WTC11 (cell line): ENCODE measurements around the gene UPK3A. TPM values are rescaled to one million over a fixed set of nuclear protein-coding genes. Genes with fewer than 3 reads are reported as not detected.

Experiments
- ATAC-seq: fragments of 200-7000 bp; cut with Tn5 transposase; 2 replicates; pipeline ENCODE4 v1.10.0; 2021; ENCODE audit warnings: mild to moderate bottlenecking, moderate library complexity
- CTCF ChIA-PET: fragments of 300-600 bp; sonication (Branson Sonifier 250); formaldehyde crosslinking; loops from one replicate; lab custom pipeline; 2021; ENCODE audit warnings: antibody characterized with exemption; lab: Charles Lee
- POLR2A ChIA-PET: fragments of 350-600 bp; sonication (Branson Sonifier 250); formaldehyde crosslinking; loops from one replicate; lab custom pipeline; 2021; ENCODE audit warnings: antibody characterized with exemption; lab: Charles Lee
- DNase-seq: peaks from one replicate; pipeline ENCODE4 v3.0.0; 2021; ENCODE audit warnings: low spot score
- H3K27ac Mint-ChIP-seq: 2 replicates; pipeline ENCODE4 v1.8.0; 2021; ENCODE audit warnings: mixed read lengths
- H3K27me3 Mint-ChIP-seq: 2 replicates; pipeline ENCODE4 v1.8.0; 2021; ENCODE audit warnings: low read depth, mild to moderate bottlenecking, moderate library complexity, mixed read lengths
- H3K36me3 Mint-ChIP-seq: 2 replicates; pipeline ENCODE4 v1.8.0; 2021; ENCODE audit warnings: mixed read lengths
- H3K4me1 Mint-ChIP-seq: 2 replicates; pipeline ENCODE4 v1.8.0; 2022; ENCODE audit warnings: mixed read lengths
- H3K4me3 Mint-ChIP-seq: 2 replicates; pipeline ENCODE4 v1.8.0; 2021; ENCODE audit warnings: mild to moderate bottlenecking, moderate library complexity, mixed read lengths
- H3K9me3 Mint-ChIP-seq: 2 replicates; pipeline ENCODE4 v1.8.0; 2021; ENCODE audit warnings: mixed read lengths
- CDX4 ChIP-seq: fragments of 250-450 bp; sonication (Bioruptor Pico); IDR thresholded peaks from 2 replicates; pipeline ENCODE4 v1.9.0; 2021; ENCODE audit warnings: moderate library complexity, mild to moderate bottlenecking, inconsistent platforms, borderline replicate concordance
- CREB1 ChIP-seq: sonication (generic); formaldehyde crosslinking; IDR thresholded peaks from 2 replicates; pipeline ENCODE4 v1.8.0; 2023; ENCODE audit warnings: mild to moderate bottlenecking, missing genetic modification reagents
- E2F1 ChIP-seq: sonication (generic); formaldehyde crosslinking; IDR thresholded peaks from 2 replicates; pipeline ENCODE4 v1.8.0; 2022; ENCODE audit warnings: mild to moderate bottlenecking, missing genetic modification reagents
- ESRRA ChIP-seq: sonication (generic); formaldehyde crosslinking; IDR thresholded peaks from 2 replicates; pipeline ENCODE4 v1.8.1; 2022; ENCODE audit warnings: mild to moderate bottlenecking, missing genetic modification reagents, borderline replicate concordance
- HMGA2 ChIP-seq: fragments of 250-450 bp; sonication (Bioruptor Pico); IDR thresholded peaks from 2 replicates; pipeline ENCODE4 v1.4.0; 2021; ENCODE audit warnings: mild to moderate bottlenecking, moderate library complexity
- JAZF1 ChIP-seq: fragments of 250-450 bp; sonication (Bioruptor Pico); IDR thresholded peaks from 2 replicates; pipeline ENCODE4 v1.9.0; 2021; ENCODE audit warnings: moderate library complexity, mild to moderate bottlenecking, inconsistent platforms
- JUN ChIP-seq: sonication (generic); formaldehyde crosslinking; IDR thresholded peaks from 2 replicates; pipeline ENCODE4 v1.8.0; 2023; ENCODE audit warnings: mild to moderate bottlenecking, missing genetic modification reagents
- KAT7 ChIP-seq: sonication (generic); formaldehyde crosslinking; IDR thresholded peaks from 2 replicates; pipeline ENCODE4 v1.8.1; 2023; ENCODE audit warnings: missing genetic modification reagents, mild to moderate bottlenecking, borderline replicate concordance
- NR1H2 ChIP-seq: sonication (generic); formaldehyde crosslinking; IDR thresholded peaks from 2 replicates; pipeline ENCODE4 v1.9.0; 2021; ENCODE audit warnings: mild to moderate bottlenecking, moderate library complexity, missing genetic modification reagents
- SMAD4 ChIP-seq: sonication (generic); formaldehyde crosslinking; IDR thresholded peaks from 2 replicates; pipeline ENCODE4 v1.8.0; 2022; ENCODE audit warnings: mild to moderate bottlenecking, missing genetic modification reagents
- SP1 ChIP-seq: sonication (generic); formaldehyde crosslinking; conservative IDR thresholded peaks from 2 replicates; pipeline ENCODE4 v1.8.1; 2022; ENCODE audit warnings: missing genetic modification reagents
- ZNF263 ChIP-seq: sonication (generic); formaldehyde crosslinking; IDR thresholded peaks from 2 replicates; pipeline ENCODE4 v1.8.1; 2022; ENCODE audit warnings: low read depth, mild to moderate bottlenecking, moderate library complexity, missing genetic modification reagents
- ZNF281 ChIP-seq: sonication (generic); formaldehyde crosslinking; IDR thresholded peaks from 2 replicates; pipeline ENCODE4 v1.8.0; 2023; ENCODE audit warnings: mild to moderate bottlenecking, missing genetic modification reagents
- total RNA-seq: library from RNA; stranded (reverse); gene quantifications from 3 replicates; pipeline ENCODE4 v1.2.3, GENCODE V29; 2021
- TF ChIP-seq, protein P1 (sequence below): fragments of 250-450 bp; sonication (Bioruptor Pico); IDR thresholded peaks from 2 replicates; pipeline ENCODE4 v1.9.0; 2021; ENCODE audit warnings: mild to moderate bottlenecking
- TF ChIP-seq, protein P2 (sequence below): sonication (generic); formaldehyde crosslinking; IDR thresholded peaks from 2 replicates; pipeline ENCODE4 v1.8.1; 2023; ENCODE audit warnings: mild to moderate bottlenecking, moderate library complexity, missing genetic modification reagents

The UPK3A gene
- total RNA-seq, 1 experiment from 2014 or later: 0.37 TPM

DNA sequence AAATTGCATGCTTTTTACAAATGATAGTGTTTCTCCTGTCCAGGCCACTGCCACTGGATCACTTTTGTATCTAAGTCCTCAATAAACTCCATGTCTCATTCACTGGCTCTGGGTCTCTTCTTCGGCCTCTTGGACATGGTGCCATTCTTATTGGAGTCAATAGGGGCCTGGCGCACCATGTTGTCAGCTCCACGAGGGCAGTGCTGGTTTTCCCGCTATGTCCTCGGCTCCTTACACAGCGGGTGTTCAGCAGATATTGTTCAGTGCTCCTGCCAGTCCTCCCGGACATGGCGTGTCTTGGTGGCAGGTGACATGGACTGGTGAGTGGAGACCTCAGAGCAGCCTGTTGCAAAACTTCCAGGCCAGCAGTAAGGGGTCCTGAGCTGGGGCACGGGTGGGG lies 21.4 kb downstream of the UPK3A start:
- DNase-seq (no peak), ATAC-seq (no peak)
- H3K36me3 Mint-ChIP-seq: no peaks in the 10 kb centered on the region; the same call in 1 of the 2 replicates
- POLR2A ChIA-PET: no interaction called here
- no peak overlapping the region for H3K27ac Mint-ChIP-seq
- no peak overlapping the region for H3K4me3 Mint-ChIP-seq
- no peaks in the 10 kb centered on the region for H3K9me3 Mint-ChIP-seq
- TF ChIP-seq, protein P1, sequence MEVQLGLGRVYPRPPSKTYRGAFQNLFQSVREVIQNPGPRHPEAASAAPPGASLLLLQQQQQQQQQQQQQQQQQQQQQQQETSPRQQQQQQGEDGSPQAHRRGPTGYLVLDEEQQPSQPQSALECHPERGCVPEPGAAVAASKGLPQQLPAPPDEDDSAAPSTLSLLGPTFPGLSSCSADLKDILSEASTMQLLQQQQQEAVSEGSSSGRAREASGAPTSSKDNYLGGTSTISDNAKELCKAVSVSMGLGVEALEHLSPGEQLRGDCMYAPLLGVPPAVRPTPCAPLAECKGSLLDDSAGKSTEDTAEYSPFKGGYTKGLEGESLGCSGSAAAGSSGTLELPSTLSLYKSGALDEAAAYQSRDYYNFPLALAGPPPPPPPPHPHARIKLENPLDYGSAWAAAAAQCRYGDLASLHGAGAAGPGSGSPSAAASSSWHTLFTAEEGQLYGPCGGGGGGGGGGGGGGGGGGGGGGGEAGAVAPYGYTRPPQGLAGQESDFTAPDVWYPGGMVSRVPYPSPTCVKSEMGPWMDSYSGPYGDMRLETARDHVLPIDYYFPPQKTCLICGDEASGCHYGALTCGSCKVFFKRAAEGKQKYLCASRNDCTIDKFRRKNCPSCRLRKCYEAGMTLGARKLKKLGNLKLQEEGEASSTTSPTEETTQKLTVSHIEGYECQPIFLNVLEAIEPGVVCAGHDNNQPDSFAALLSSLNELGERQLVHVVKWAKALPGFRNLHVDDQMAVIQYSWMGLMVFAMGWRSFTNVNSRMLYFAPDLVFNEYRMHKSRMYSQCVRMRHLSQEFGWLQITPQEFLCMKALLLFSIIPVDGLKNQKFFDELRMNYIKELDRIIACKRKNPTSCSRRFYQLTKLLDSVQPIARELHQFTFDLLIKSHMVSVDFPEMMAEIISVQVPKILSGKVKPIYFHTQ (CRISPR knock-in tag): no peak
- TF ChIP-seq ESRRA (CRISPR knock-in tag) (no peak), ZNF263 (CRISPR knock-in tag) (no peak), CDX4 (CRISPR knock-in tag) (no peak), ZNF281 (no peak), NR1H2 (no peak), HMGA2 (no peak), JUN (CRISPR knock-in tag) (no peak)
- H3K27me3 Mint-ChIP-seq: peaks cover 6% of the 10 kb centered on the region
- H3K4me1 Mint-ChIP-seq: peaks cover 20% of the 10 kb centered on the region
- CTCF ChIA-PET: interaction anchor here (1.2 kb wide), 1 partner anchor 97 kb away, joined by 3 read pairs; no protein-coding TSS in a partner anchor

DNA sequence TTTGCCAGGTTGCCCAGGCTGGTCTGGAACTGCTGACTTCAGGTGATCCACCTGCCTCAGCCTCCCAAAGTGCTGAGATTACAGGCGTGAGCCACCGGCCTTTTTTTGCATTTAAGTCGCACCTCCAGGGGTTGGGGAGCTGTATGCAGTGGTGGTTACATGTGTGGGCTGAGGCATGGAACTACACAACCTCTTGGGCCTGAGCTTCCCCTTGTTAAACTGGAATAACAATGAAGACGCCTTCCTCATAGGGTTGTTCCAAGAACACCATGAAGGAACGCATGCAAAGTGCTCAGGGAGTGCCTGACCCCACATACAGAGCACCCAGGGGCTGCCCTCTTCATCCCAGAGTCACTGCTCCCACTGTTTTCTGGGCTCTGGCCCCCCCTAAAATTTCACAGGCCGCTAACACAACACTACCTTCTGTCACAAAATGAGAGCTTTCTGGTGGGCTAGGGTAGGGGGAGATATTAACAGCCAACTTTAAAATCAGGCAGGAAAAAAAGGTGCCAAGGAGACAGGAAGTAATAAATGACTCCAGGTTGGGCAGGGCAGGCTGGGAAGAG lies 23.7 kb downstream of the UPK3A start:
- H3K27ac Mint-ChIP-seq: peak overlapping the region; percentile 97
- CTCF ChIA-PET: interaction anchor here (1.3 kb wide), 1 partner anchor 27 kb away, joined by 3 read pairs; no protein-coding TSS in a partner anchor
- H3K4me3 Mint-ChIP-seq: peak overlapping the region; percentile 67
- DNase-seq (no peak), ATAC-seq (no peak)
- H3K27me3 Mint-ChIP-seq: peaks cover 6% of the 10 kb centered on the region
- H3K4me1 Mint-ChIP-seq: peaks cover 34% of the 10 kb centered on the region
- POLR2A ChIA-PET: no interaction called here
- no peaks in the 10 kb centered on the region; the same call in 1 of the 2 replicates for H3K36me3 Mint-ChIP-seq
- TF ChIP-seq CREB1 (CRISPR knock-in tag): no peak
- TF ChIP-seq SMAD4 (CRISPR knock-in tag): no peak
- no peak for TF ChIP-seq JAZF1
- TF ChIP-seq SP1 (CRISPR knock-in tag): no peak
- TF ChIP-seq KAT7 (CRISPR knock-in tag): no peak
- TF ChIP-seq E2F1 (CRISPR knock-in tag): no peak
- TF ChIP-seq, protein P2, sequence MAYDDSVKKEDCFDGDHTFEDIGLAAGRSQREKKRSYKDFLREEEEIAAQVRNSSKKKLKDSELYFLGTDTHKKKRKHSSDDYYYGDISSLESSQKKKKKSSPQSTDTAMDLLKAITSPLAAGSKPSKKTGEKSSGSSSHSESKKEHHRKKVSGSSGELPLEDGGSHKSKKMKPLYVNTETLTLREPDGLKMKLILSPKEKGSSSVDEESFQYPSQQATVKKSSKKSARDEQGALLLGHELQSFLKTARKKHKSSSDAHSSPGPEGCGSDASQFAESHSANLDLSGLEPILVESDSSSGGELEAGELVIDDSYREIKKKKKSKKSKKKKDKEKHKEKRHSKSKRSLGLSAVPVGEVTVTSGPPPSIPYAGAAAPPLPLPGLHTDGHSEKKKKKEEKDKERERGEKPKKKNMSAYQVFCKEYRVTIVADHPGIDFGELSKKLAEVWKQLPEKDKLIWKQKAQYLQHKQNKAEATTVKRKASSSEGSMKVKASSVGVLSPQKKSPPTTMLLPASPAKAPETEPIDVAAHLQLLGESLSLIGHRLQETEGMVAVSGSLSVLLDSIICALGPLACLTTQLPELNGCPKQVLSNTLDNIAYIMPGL (CRISPR knock-in tag): no peak
- no peaks in the 10 kb centered on the region for H3K9me3 Mint-ChIP-seq
